Measurements from ENCODE around the gene EN2.

- TF ChIP-seq EZH2 (IDR thresholded peaks at IDR 0.05; ENCODE audit: insufficient read depth, poor library complexity, severe bottlenecking) = no peak
- no peak for TF ChIP-seq EZH2phosphoT487 (IDR thresholded peaks at IDR 0.05; ENCODE audit: insufficient read depth, low read depth)
Measured at GRCh38 chr7:155422151-155422550, 35.8 kb upstream of the EN2 start.

Data from GM23248 (cell line).